AG08396 (cell line): Measurements from ENCODE around the gene CPA4.

ENCODE experiments used
- DNase-seq: peaks from one replicate; pipeline ENCODE4 v3.0.0; 2012; ENCODE audit warnings: low spot score, mixed read lengths

Gene CPA4

GRCh38 chr7:130346177-130346905, 53.4 kb downstream of the CPA4 start:
- DNase-seq: no peak

- DNase-seq: no peak
Measured at GRCh38 chr7:130346941-130347340, 54.0 kb downstream of the CPA4 start.

- no peak for DNase-seq
Measured at GRCh38 chr7:130349911-130350782, 57.2 kb downstream of the CPA4 start.

GRCh38 chr7:130350945-130351790, 58.2 kb downstream of the CPA4 start:
- DNase-seq: no peak

GRCh38 chr7:130351791-130352090, 58.8 kb downstream of the CPA4 start:
- no peak for DNase-seq

DNA sequence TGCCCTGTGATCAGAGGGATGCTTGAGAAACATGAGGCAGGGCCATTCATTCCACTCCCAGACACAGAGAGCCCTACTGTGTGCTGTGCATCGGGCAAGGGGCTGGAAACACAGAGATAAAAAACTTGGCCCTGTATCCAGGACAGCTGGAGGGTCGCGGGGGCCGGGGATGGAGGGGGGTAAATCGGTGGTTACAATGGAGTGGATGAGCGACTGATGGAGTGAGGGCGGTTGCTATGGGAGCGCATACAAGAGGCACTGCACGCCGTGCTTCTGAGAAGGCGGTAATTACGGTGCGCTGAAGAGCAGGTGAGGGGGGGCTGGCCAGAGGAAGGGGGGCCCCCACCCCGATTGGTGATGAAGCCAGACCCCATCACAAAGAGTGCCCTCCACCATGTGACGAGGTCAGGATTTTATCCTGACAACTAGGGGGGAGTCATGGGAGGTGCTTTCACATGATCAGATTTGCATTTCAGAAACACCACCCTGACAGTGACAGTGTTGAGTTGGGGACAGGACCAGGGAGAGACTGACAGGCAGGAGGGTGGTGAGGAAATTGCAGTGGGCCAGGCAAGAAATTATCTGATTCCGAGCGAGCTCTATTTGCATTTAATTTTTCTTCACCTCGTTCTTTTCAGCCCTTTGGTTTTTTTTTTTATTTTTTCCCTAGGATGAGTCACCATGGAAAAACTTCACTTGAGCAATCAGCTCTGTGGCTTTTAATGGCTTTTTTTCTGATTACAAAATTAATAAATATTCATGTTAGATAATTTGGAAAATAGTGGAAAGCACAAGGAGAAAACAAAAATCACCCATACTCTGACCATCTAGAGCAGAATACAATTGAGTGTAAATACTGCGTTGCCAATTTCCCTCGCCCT, 59.5 kb downstream of the CPA4 start:
- DNase-seq: peak; percentile 38

DNA sequence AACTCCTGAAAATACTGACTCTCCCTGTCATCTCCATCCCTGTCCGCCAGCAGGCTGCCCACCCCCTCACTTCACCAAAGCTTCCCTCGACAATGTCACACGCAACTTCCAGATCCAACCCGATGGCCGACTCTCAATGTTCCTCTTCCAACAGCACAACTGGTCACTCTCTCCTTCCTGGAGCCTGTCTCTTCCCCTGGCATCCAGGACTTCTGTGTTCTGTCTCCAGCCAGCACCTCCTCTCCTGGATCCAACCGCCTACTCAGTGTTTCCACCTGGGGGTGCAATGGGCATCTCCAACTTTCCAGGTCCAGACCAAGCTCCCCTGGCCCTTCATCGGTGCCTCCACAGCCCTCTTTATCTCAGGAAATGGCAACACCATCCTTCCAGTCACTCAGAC, 60.2 kb downstream of the CPA4 start:
- no peak for DNase-seq

- peak; percentile 83 for DNase-seq
Measured at GRCh38 chr7:130356121-130356875, 63.3 kb downstream of the CPA4 start.

GRCh38 chr7:130356876-130357611, 64.1 kb downstream of the CPA4 start:
- peak; percentile 46 for DNase-seq

DNA sequence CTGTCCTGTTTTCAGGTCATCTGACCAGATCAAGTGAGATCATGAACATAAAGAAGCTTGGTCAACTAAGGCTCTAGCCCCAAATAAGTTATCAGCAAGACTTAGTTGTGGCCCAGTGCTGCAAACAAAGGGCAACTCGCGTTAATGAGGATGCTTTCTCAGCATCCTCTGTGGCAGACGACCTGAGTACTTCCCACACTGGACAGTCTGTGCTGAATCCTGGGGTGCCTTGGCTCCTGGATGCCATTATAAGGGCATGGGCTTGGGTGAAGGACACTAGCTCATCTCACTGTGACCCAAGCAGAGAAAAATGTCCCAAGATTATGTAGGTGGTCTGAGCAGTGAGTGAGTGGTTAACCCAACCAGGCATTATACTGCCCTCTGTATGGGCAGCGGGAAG, 65.5 kb downstream of the CPA4 start:
- DNase-seq: no peak

DNA sequence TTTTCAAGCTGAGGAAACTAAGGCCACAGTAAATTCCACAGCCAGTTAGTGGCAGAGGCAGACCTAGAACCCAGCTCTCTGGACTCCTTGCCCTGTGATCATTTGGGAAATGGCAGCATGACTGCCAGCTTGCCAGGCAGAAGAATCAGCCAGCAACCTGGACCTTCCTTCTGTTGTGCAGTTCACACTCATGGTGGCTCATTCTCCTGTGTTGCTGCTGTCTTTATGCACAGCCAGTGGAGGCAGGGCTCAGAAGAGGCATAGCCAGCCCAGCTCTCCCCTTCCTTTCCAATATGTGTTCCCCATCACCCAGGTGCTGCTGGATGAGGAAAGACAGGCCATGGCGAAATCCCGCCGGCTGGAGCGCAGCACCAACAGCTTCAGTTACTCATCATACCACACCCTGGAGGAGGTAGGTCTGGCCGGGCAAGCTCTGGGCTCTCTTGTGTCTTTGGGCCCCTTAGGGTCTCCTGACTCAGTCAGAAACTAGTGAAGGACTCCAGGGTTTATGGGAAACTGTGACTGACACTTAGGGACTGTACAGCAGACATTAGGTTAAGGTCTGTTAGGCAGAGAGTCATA, 66.4 kb downstream of the CPA4 start:
- DNase-seq: no peak

- no peak for DNase-seq
Measured at GRCh38 chr7:130360518-130360917, 67.6 kb downstream of the CPA4 start.

DNA sequence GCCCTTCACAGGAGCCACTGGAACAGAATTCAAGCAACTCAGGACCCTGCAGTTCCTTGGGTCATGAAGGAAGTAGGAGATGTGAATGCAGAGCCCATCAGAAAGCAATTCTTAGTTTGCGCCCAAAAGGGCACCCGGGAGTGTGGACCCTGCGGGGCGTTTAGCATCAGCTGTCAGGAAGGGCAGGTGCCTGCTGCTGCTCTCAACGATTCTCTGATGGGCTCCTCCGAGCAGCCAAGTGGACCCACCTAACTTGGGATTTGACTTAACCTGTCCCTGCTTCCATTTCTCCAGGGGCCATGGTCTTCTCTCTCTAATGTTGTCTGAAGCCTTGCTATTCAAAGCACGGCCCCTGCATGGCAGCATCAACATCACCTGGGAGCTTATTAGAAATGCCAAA, 68.7 kb downstream of the CPA4 start:
- no peak for DNase-seq

- DNase-seq: no peak
Measured at GRCh38 chr7:130362251-130362816, 69.4 kb downstream of the CPA4 start.

- DNase-seq: peak; percentile 76
Measured at GRCh38 chr7:130363026-130363847, 70.3 kb downstream of the CPA4 start.

GRCh38 chr7:130364451-130364850, 71.5 kb downstream of the CPA4 start:
- DNase-seq: no peak

- DNase-seq: no peak
Measured at GRCh38 chr7:130365088-130365487, 72.1 kb downstream of the CPA4 start.
